IMR-90 (cell line): ENCODE measurements around the gene NCKAP5L. TPM values are rescaled to one million over a fixed set of nuclear protein-coding genes. Genes with fewer than 3 reads are reported as not detected.
A peak's percentile ranks its signal among the peaks of the same experiment; 100 is the strongest.

Experiments
- ATAC-seq: fragments of 200-7000 bp; cut with Tn5 transposase; 2 replicates; pipeline ENCODE4 v1.9.1; 2020; ENCODE audit warnings: low read depth, mild to moderate bottlenecking, moderate library complexity
- BruUV-seq: library from RNA; stranded (reverse); fragments of 400-500 nt; replicated peaks from 2 replicates; lab custom pipeline; 2021; lab: Mats Ljungman, UMichigan
- CTCF ChIA-PET: fragments of 300-600 bp; formaldehyde crosslinking; extraction: SDS; loops from one replicate; lab custom pipeline; 2021; ENCODE audit warnings: antibody characterized with exemption; lab: Yijun Ruan, JAX
- POLR2A ChIA-PET: fragments of 300-600 bp; sonication (Branson Sonifier 250); formaldehyde crosslinking; loops from one replicate; lab custom pipeline; 2022; ENCODE audit warnings: antibody characterized with exemption; ENCODE audit not compliant: unreplicated experiment; lab: Charles Lee
- DNase-seq: peaks from one replicate; pipeline ENCODE4 v3.0.0; 2013
- H2AFZ ChIP-seq: replicated peaks from 2 replicates; pipeline ENCODE3; 2013; ENCODE audit warnings: low read length, mild to moderate bottlenecking; ENCODE audit not compliant: poor library complexity
- H2AK5ac ChIP-seq: 2 replicates; pipeline ENCODE4 v1.6.1; 2013; ENCODE audit warnings: low read depth, low read length, inconsistent platforms
- H2AK9ac ChIP-seq: replicated peaks from 2 replicates; pipeline ENCODE3; 2013; ENCODE audit warnings: mild to moderate bottlenecking, low read depth, low read length, moderate library complexity; ENCODE audit not compliant: poor library complexity
- H2BK120ac ChIP-seq: 2 replicates; pipeline ENCODE4 v1.6.1; 2013; ENCODE audit warnings: low read depth, low read length, inconsistent platforms
- H2BK15ac ChIP-seq: 3 replicates; pipeline ENCODE4 v1.6.1; 2013; ENCODE audit warnings: low read depth, low read length, inconsistent platforms
- H2BK20ac ChIP-seq: 2 replicates; pipeline ENCODE4 v1.6.1; 2013; ENCODE audit warnings: low read depth, mild to moderate bottlenecking, inconsistent platforms, low read length, moderate library complexity
- H2BK5ac ChIP-seq: 2 replicates; pipeline ENCODE4 v1.6.1; 2013; ENCODE audit warnings: mild to moderate bottlenecking, low read depth, low read length, inconsistent platforms; ENCODE audit not compliant: poor library complexity, severe bottlenecking
- H3K14ac ChIP-seq: replicated peaks from 2 replicates; pipeline ENCODE4 v1.6.1; 2013; ENCODE audit warnings: low read depth, low read length, inconsistent platforms
- H3K18ac ChIP-seq: 2 replicates; pipeline ENCODE4 v1.6.1; 2013; ENCODE audit warnings: low read depth, low read length, control low read depth
- H3K23ac ChIP-seq: 2 replicates; pipeline ENCODE4 v1.6.1; 2013; ENCODE audit warnings: low read depth, low read length, inconsistent platforms
- H3K27ac ChIP-seq: 2 replicates; pipeline ENCODE4 v1.5.1; 2013; ENCODE audit warnings: mild to moderate bottlenecking, control low read depth, low read length; ENCODE audit not compliant: insufficient read depth
- H3K27me3 ChIP-seq: 2 replicates; pipeline ENCODE4 v1.6.1; 2013; ENCODE audit warnings: low read length; ENCODE audit not compliant: control insufficient read depth, insufficient read depth
- H3K36me3 ChIP-seq: 2 replicates; pipeline ENCODE4 v1.6.1; 2013; ENCODE audit warnings: low read length, mixed read lengths; ENCODE audit not compliant: control insufficient read depth, insufficient read depth
- H3K4ac ChIP-seq: 2 replicates; pipeline ENCODE4 v1.6.1; 2013; ENCODE audit warnings: low read depth, low read length, inconsistent platforms
- H3K4me1 ChIP-seq: 2 replicates; pipeline ENCODE4 v1.6.1; 2013; ENCODE audit warnings: low read length, mixed read lengths; ENCODE audit not compliant: control insufficient read depth, insufficient read depth
- H3K4me2 ChIP-seq: 2 replicates; pipeline ENCODE4 v1.6.1; 2013; ENCODE audit warnings: low read depth, mild to moderate bottlenecking, control low read depth, low read length, moderate library complexity
- H3K4me3 ChIP-seq: 2 replicates; pipeline ENCODE4 v1.5.1; 2013; ENCODE audit warnings: low read depth, mild to moderate bottlenecking, control low read depth, low read length, moderate library complexity; ENCODE audit not compliant: insufficient read depth
- H3K56ac ChIP-seq: 2 replicates; pipeline ENCODE4 v1.6.1; 2013; ENCODE audit warnings: low read length, inconsistent platforms; ENCODE audit not compliant: insufficient read depth; ENCODE audit errors: extremely low read depth
- H3K79me1 ChIP-seq, 2 experiments: 2 replicates each; pipeline ENCODE4 v1.6.1; 2013; ENCODE audit warnings: low read length in 2 of 2, inconsistent platforms in 1 of 2, low read depth in 1 of 2
- H3K9ac ChIP-seq: 2 replicates; pipeline ENCODE4 v1.6.1; 2013; ENCODE audit warnings: low read depth, low read length, control low read depth
- H3K9me1 ChIP-seq: 2 replicates; pipeline ENCODE4 v1.6.1; 2013; ENCODE audit warnings: low read length, inconsistent platforms; ENCODE audit not compliant: insufficient read depth
- H3K9me3 ChIP-seq: 2 replicates; pipeline ENCODE4 v1.6.1; 2013; ENCODE audit warnings: low read length; ENCODE audit not compliant: control insufficient read depth, insufficient read depth
- H4K20me1 ChIP-seq: 2 replicates; pipeline ENCODE4 v1.6.1; 2013; ENCODE audit warnings: low read length, inconsistent platforms; ENCODE audit not compliant: insufficient read depth
- H4K5ac ChIP-seq: 2 replicates; pipeline ENCODE4 v1.6.1; 2013; ENCODE audit warnings: mild to moderate bottlenecking, low read depth, low read length, control low read depth
- H4K8ac ChIP-seq, 2 experiments: 2 replicates each; pipeline ENCODE4 v1.6.1; 2013; ENCODE audit warnings: low read depth in 2 of 2, low read length in 2 of 2, control low read depth in 1 of 2, inconsistent platforms in 1 of 2
- H4K91ac ChIP-seq: 2 replicates; pipeline ENCODE4 v1.6.1; 2013; ENCODE audit warnings: low read depth, low read length, inconsistent platforms; ENCODE audit not compliant: insufficient read depth
- BHLHE40 ChIP-seq: fragments of 150-350 bp; IDR thresholded peaks from 2 replicates; pipeline ENCODE4 v1.6.1; 2016; ENCODE audit warnings: mild to moderate bottlenecking, low read depth, low read length
- POLR2A ChIP-seq: IDR thresholded peaks from 2 replicates; pipeline ENCODE4 v1.6.1; 2012; ENCODE audit warnings: mild to moderate bottlenecking, low read depth, low read length
- RCOR1 ChIP-seq: IDR thresholded peaks from 2 replicates; pipeline ENCODE4 v1.6.1; 2012; ENCODE audit warnings: mild to moderate bottlenecking, low read length, improper control_type of control experiment; ENCODE audit not compliant: insufficient replicate concordance
- WGBS, 2 experiments: methylation state at CpG; one replicate each; pipeline versions ENCODE4 v1.1.5 to v1.1.7; 2013; ENCODE audit warnings: missing lambda C conversion rate in 2 of 2; ENCODE audit not compliant: insufficient read length in 1 of 2; ENCODE audit errors: extremely low coverage in 2 of 2; 5-methylcytosine and 5-hydroxymethylcytosine counted together
- dilution Hi-C: fragments of 300-500 bp; cut with HindIII; formaldehyde crosslinking; loops from one replicate; pipeline ENCODE4 v1.14.3; 2018; ENCODE audit warnings: low sequenced_read_pairs; ENCODE audit not compliant: unreplicated experiment
- in situ Hi-C: fragments of 300-500 bp; cut with MboI; formaldehyde crosslinking; loops from 3 replicates; pipeline ENCODE4 v1.14.3; 2019; ENCODE audit warnings: low sequenced_read_pairs, inconsistent platforms, mixed read lengths
- intact Hi-C: fragments of 100-400 bp; cut with micrococcal nuclease; formaldehyde crosslinking; loops from 2 replicates; pipeline ENCODE4 v1.10.0; 2022
- polyA plus RNA-seq, 3 experiments: library from polyadenylated mRNA; depleted of rRNA; stranded (reverse); fragments of >200 nt; gene quantifications; 2 replicates each; pipeline ENCODE4 v1.2.3, GENCODE V29; 2012; ENCODE audit warnings: low replicate concordance in 1 of 3
- total RNA-seq: library from RNA; depleted of rRNA; stranded (reverse); fragments of >200 nt; gene quantifications from 2 replicates; pipeline ENCODE4 v1.2.3, GENCODE V29; 2012

NCKAP5L gene
- total and polyA plus RNA-seq, 2 of the 4 experiments (the other 2 are of a cell fraction), result 6.1 to 14.4 TPM

DNA sequence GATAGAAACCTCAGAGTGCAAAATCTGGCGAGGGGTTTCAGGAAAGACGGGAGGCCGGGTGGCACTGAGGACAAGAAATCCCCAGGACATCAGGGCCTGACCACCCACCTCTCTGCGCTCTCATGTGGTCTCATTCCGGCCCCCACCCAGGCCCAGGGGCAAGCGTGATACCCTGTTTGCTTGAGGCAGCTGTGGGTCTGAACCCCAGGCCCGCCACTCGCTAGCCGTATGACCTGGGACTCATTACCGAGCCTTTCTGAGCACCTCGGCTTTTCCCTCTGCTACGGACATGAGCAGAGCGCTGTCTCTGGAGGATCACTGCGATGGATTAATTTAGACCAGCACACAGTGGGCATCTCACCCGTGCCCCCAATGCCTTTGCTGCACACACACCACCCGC, 40.2 kb upstream of the NCKAP5L start:
- Histone ChIP-seq H2AFZ (peak overlapping the region; percentile 55), H2AK9ac (peak overlapping the region; percentile 84), H3K9me3 (no peaks in the 10 kb centered on the region), H3K56ac (no peak overlapping the region), H3K18ac (peak overlapping the region; percentile 81), H3K27me3 (peaks cover 19% of the 10 kb centered on the region), H2BK15ac (0 out of 3 replicates have a peak overlapping the region, but pooled peaks have one; percentile 38), H3K23ac (no peak overlapping the region), H3K27ac (peak overlapping the region; percentile 82; the same call in 1 of the 2 replicates), H2BK20ac (peak overlapping the region; percentile 34), H3K4ac (peak overlapping the region; percentile 69), H3K9me1 (no peaks in the 10 kb centered on the region; the same call in 1 of the 2 replicates), H4K8ac (peak overlapping the region in 1 of 2 experiments; percentile 19; a peak in 1 of 4 replicates), H3K4me1 (peaks cover 23% of the 10 kb centered on the region), H3K9ac (peak overlapping the region; percentile 7; the same call in 1 of the 2 replicates), H3K4me2 (peak overlapping the region; percentile 45; the same call in 1 of the 2 replicates), H2AK5ac (peak overlapping the region; percentile 35), H4K91ac (no peak overlapping the region; the same call in 1 of the 2 replicates), H2BK120ac (peak overlapping the region; percentile 16; the same call in 1 of the 2 replicates), H3K4me3 (no peak overlapping the region), H3K14ac (peak overlapping the region; percentile 83), H3K79me1 (no peaks in the 10 kb centered on the region), H4K20me1 (0 out of 2 replicates have a peak, but pooled peaks cover 4% of the 10 kb centered on the region), H2BK5ac (no peak overlapping the region), H4K5ac (peak overlapping the region; percentile 60; the same call in 1 of the 2 replicates), H3K36me3 (no peaks in the 10 kb centered on the region)
- POLR2A ChIA-PET, result no interaction called here
- dilution Hi-C loops (no loop called here), in situ Hi-C loops (loop anchor here (5.0 kb wide), 2 partner anchors 84 to 184 kb away; partner anchors contain the start of gene AQP2), intact Hi-C loops (no loop called here)
- no TSS peak for BruUV-seq
- CTCF ChIA-PET, result no interaction called here
- ATAC-seq (no peak), DNase-seq (no peak)
- WGBS, 2 experiments, result 85% methylated on average over 12 of the region's 16 CpGs; no CpG with 5 or more reads in 1 of the 2 experiments
- TF ChIP-seq RCOR1 (no peak), POLR2A (no peak), BHLHE40 (no peak)
